ENCODE results near the gene SLC25A22.

Gene SLC25A22

GRCh38 chr11:748007-748359, 50.1 kb downstream of the SLC25A22 start:
- TF ChIP-seq POLR2AphosphoS5 (IDR thresholded peaks at IDR 0.05; ENCODE audit: low read depth, low read length) (no peak), TAF1 (IDR thresholded peaks at IDR 0.05; ENCODE audit: borderline replicate concordance, insufficient read depth, low read length) (no peak), FOXP2 (optimal IDR thresholded peaks at IDR 0.05; ENCODE audit: borderline replicate concordance, extremely low read depth, extremely low read length, insufficient read depth) (no peak), REST (IDR thresholded peaks at IDR 0.05; ENCODE audit: insufficient read depth in 1 of 2, low read depth in 2 of 2, low read length in 2 of 2) (peak in 1 of 2 experiments; percentile 59; a peak in 1 of 4 replicates), SIN3A (IDR thresholded peaks at IDR 0.05; ENCODE audit: borderline replicate concordance, insufficient read depth, low read length) (no peak)

DNA sequence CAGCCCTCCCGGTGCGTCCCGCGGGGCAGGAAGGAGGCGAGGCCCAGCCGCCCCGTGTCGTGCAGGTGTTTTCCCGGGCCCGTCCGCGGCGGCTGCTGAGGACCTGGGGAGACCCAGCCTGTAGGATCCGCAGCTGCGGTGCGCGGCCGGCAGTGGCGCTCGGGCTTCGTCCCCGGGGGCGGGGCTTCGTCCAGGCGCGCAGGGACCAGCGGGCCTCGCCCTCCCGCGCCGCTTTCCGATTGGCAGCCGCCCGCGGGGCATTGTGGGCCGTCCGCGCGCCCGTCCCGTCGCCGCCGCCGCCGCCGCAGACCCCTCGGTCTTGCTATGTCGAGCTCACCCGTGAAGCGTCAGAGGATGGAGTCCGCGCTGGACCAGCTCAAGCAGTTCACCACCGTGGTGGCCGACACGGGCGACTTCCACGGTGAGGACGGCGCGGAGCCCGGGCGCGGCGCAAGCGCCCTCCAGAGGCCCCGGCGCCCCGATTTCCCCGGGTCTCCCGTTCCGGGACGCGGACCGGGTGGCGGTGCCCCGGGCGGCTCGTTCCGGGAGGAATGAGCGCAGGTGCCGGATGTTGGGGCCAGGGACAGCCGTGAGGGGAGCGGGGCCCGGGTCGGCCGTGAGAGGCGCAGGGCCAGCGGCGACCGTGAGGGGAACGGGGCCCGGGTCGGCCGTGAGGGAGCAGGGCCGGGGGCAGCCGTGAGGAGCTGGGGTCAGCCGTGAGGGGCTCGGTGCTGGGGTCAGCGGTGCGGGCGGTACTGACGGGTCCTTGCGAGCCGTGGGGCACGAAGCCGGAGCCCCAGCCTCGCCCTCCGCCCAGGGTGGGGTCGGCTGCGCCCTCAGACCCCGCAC, 50.7 kb downstream of the SLC25A22 start, which contains the start of gene TALDO1:
TALDO1 (plus strand) TSS at position 307 of the 849 bp plus-strand sequence; CDS start at position 325, 18 bp downstream.
- TF ChIP-seq FOXP2 (optimal IDR thresholded peaks at IDR 0.05; ENCODE audit: borderline replicate concordance, extremely low read depth, extremely low read length, insufficient read depth) = peak; percentile 41
- TF ChIP-seq TAF1 (IDR thresholded peaks at IDR 0.05; ENCODE audit: borderline replicate concordance, insufficient read depth, low read length) = 0 out of 2 replicates have a peak, but pooled peaks have one; percentile 59
- peak; percentile 76 for TF ChIP-seq POLR2AphosphoS5 (IDR thresholded peaks at IDR 0.05; ENCODE audit: low read depth, low read length)
- TF ChIP-seq REST (IDR thresholded peaks at IDR 0.05; ENCODE audit: insufficient read depth in 1 of 2, low read depth in 2 of 2, low read length in 2 of 2) = no peak

GRCh38 chr11:746289-747157, 51.6 kb downstream of the SLC25A22 start:
- TF ChIP-seq FOXP2 (optimal IDR thresholded peaks at IDR 0.05; ENCODE audit: borderline replicate concordance, extremely low read depth, extremely low read length, insufficient read depth) (no peak), SIN3A (IDR thresholded peaks at IDR 0.05; ENCODE audit: borderline replicate concordance, insufficient read depth, low read length) (no peak), REST (IDR thresholded peaks at IDR 0.05; ENCODE audit: insufficient read depth in 1 of 2, low read depth in 2 of 2, low read length in 2 of 2) (no peak; a peak in 1 of 4 replicates), POLR2AphosphoS5 (IDR thresholded peaks at IDR 0.05; ENCODE audit: low read depth, low read length) (no peak), TAF1 (IDR thresholded peaks at IDR 0.05; ENCODE audit: borderline replicate concordance, insufficient read depth, low read length) (no peak)

DNA sequence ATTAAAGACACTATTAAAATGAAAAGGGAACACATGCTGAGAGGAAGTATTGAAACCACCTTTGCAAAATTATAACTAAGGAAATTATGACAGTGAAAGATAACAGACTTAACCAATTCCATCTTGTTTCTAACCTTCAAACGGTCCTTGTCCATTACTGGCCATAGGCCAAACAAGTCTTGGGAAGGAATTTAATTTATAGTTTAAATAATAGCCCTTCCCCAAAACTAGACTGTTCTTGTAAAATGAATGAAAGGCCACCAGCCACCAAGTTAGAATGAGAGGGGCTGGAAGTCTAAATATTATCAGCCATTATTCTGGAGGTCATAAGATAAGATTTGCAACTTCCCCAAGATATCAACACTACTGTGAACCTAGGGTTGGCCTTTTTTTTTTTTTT, 52.7 kb downstream of the SLC25A22 start:
- TF ChIP-seq REST (IDR thresholded peaks at IDR 0.05; ENCODE audit: insufficient read depth in 1 of 2, low read depth in 2 of 2, low read length in 2 of 2) = no peak
- no peak for TF ChIP-seq POLR2AphosphoS5 (IDR thresholded peaks at IDR 0.05; ENCODE audit: low read depth, low read length)
- no peak for TF ChIP-seq FOXP2 (optimal IDR thresholded peaks at IDR 0.05; ENCODE audit: borderline replicate concordance, extremely low read depth, extremely low read length, insufficient read depth)
- no peak for TF ChIP-seq SIN3A (IDR thresholded peaks at IDR 0.05; ENCODE audit: borderline replicate concordance, insufficient read depth, low read length)
- no peak for TF ChIP-seq TAF1 (IDR thresholded peaks at IDR 0.05; ENCODE audit: borderline replicate concordance, insufficient read depth, low read length)
